ENCODE measurements around the gene OR56B4. TPM values are rescaled to one million over a fixed set of nuclear protein-coding genes. Genes with fewer than 3 reads are reported as not detected.

Gene OR56B4
- total and polyA plus RNA-seq, 2 of the 13 experiments (the other 11 are each of a cell fraction or from before 2014, with no cell fraction given) = not detected

GRCh38 chr11:6156628-6157359 lies 49.3 kb downstream of the OR56B4 start (continued):
- TF ChIP-seq ZNF563 (CRISPR knock-in tag; IDR thresholded peaks at IDR 0.05) (peak; percentile 81; the same call in 1 of the 2 replicates), ZNF281 (CRISPR knock-in tag; IDR thresholded peaks at IDR 0.05; ENCODE audit: borderline replicate concordance) (peak; percentile 51; the same call in 1 of the 2 replicates), ZNF143 (CRISPR knock-in tag; IDR thresholded peaks at IDR 0.05) (no peak), HNF4A (CRISPR knock-in tag; IDR thresholded peaks at IDR 0.05) (no peak)

Other genes with a start within 250 kb of the OR56B4 start
- gene OR52E8, start 250.0 kb upstream of the OR56B4 start, total RNA-seq (2016; rRNA removed; fragmentation: Illumina TruSeq; extraction: Trizol) = not detected in 2 replicates
- not detected in 2 replicates for gene OR52E8, start 250.0 kb upstream of the OR56B4 start, polyA plus RNA-seq (2011; rRNA removed)
- gene OR52E4, start 227.1 kb upstream of the OR56B4 start, total RNA-seq (2016; rRNA removed; fragmentation: Illumina TruSeq; extraction: Trizol) = not detected in 2 replicates
- not detected in 2 replicates for gene OR52E4, start 227.1 kb upstream of the OR56B4 start, polyA plus RNA-seq (2011; rRNA removed)
- gene OR52E5, start 214.5 kb upstream of the OR56B4 start, total RNA-seq (2016; rRNA removed; fragmentation: Illumina TruSeq; extraction: Trizol) = not detected in 2 replicates
- gene OR52E5, start 214.5 kb upstream of the OR56B4 start, polyA plus RNA-seq (2011; rRNA removed) = not detected in 2 replicates
- not detected in 2 replicates for gene OR56A3, start 165.4 kb upstream of the OR56B4 start, total RNA-seq (2016; rRNA removed; fragmentation: Illumina TruSeq; extraction: Trizol)
- not detected in 2 replicates for gene OR56A3, start 165.4 kb upstream of the OR56B4 start, polyA plus RNA-seq (2011; rRNA removed)
- gene OR56A5, start 139.2 kb upstream of the OR56B4 start, total RNA-seq (2016; rRNA removed; fragmentation: Illumina TruSeq; extraction: Trizol) = not detected in 2 replicates
- gene OR56A5, start 139.2 kb upstream of the OR56B4 start, polyA plus RNA-seq (2011; rRNA removed) = not detected in 2 replicates
- not detected in 2 replicates for gene OR52L1, start 120.7 kb upstream of the OR56B4 start, total RNA-seq (2016; rRNA removed; fragmentation: Illumina TruSeq; extraction: Trizol)
- not detected in 2 replicates for gene OR52L1, start 120.7 kb upstream of the OR56B4 start, polyA plus RNA-seq (2011; rRNA removed)
- not detected in 2 replicates for gene OR56A4, start 100.7 kb upstream of the OR56B4 start, total RNA-seq (2016; rRNA removed; fragmentation: Illumina TruSeq; extraction: Trizol)
- not detected in 2 replicates for gene OR56A4, start 100.7 kb upstream of the OR56B4 start, polyA plus RNA-seq (2011; rRNA removed)
- gene OR56A1, start 76.9 kb upstream of the OR56B4 start, total RNA-seq (2016; rRNA removed; fragmentation: Illumina TruSeq; extraction: Trizol) = not detected in 2 replicates
- not detected in 2 replicates for gene OR56A1, start 76.9 kb upstream of the OR56B4 start, polyA plus RNA-seq (2011; rRNA removed)
- gene OR52B2, start 62.6 kb downstream of the OR56B4 start, total RNA-seq (2016; rRNA removed; fragmentation: Illumina TruSeq; extraction: Trizol) = not detected in 2 replicates
- gene OR52B2, start 62.6 kb downstream of the OR56B4 start, polyA plus RNA-seq (2011; rRNA removed) = not detected in 2 replicates
- not detected in 2 replicates for gene OR52W1, start 91.5 kb downstream of the OR56B4 start, total RNA-seq (2016; rRNA removed; fragmentation: Illumina TruSeq; extraction: Trizol)
- gene OR52W1, start 91.5 kb downstream of the OR56B4 start, polyA plus RNA-seq (2011; rRNA removed) = not detected in 2 replicates
- gene C11orf42, start 97.9 kb downstream of the OR56B4 start, total RNA-seq (2016; rRNA removed; fragmentation: Illumina TruSeq; extraction: Trizol) = not detected in 2 replicates
- gene C11orf42, start 97.9 kb downstream of the OR56B4 start, polyA plus RNA-seq (2011; rRNA removed) = not detected in 2 replicates
- gene FHIP1B, start 127.0 kb downstream of the OR56B4 start, total RNA-seq (2016; rRNA removed; fragmentation: Illumina TruSeq; extraction: Trizol) = 10.8 and 14.1 TPM in 2 replicates
- 18.6 and 19.8 TPM in 2 replicates for gene FHIP1B, start 127.0 kb downstream of the OR56B4 start, polyA plus RNA-seq (2011; rRNA removed)
- gene CNGA4, start 131.4 kb downstream of the OR56B4 start, total RNA-seq (2016; rRNA removed; fragmentation: Illumina TruSeq; extraction: Trizol) = not detected in 2 replicates
- 0.03 and 0.07 TPM in 2 replicates for gene CNGA4, start 131.4 kb downstream of the OR56B4 start, polyA plus RNA-seq (2011; rRNA removed)
- not detected in 2 replicates for gene CCKBR, start 152.2 kb downstream of the OR56B4 start, total RNA-seq (2016; rRNA removed; fragmentation: Illumina TruSeq; extraction: Trizol)
- gene CCKBR, start 152.2 kb downstream of the OR56B4 start, polyA plus RNA-seq (2011; rRNA removed) = not detected in 2 replicates
- not detected in 2 replicates for gene CAVIN3, start 212.8 kb downstream of the OR56B4 start, total RNA-seq (2016; rRNA removed; fragmentation: Illumina TruSeq; extraction: Trizol)
- gene CAVIN3, start 212.8 kb downstream of the OR56B4 start, polyA plus RNA-seq (2011; rRNA removed) = not detected in 2 replicates